Aorta (tissue), 5 donors: Measurements from ENCODE around the gene SPTBN4. TPM values are rescaled to one million over a fixed set of nuclear protein-coding genes. Genes with fewer than 3 reads are reported as not detected.

Source experiments
- ATAC-seq: fragments of 200-7000 bp; cut with Tn5 transposase; one replicate; pipeline ENCODE4 v1.9.1; 2022; ENCODE audit warnings: moderate library complexity; ENCODE audit not compliant: low FRiP score
- DNase-seq, 2 donors: peaks; one replicate each; pipeline ENCODE4 v3.0.0-alpha.2; 2020
- H3K27ac ChIP-seq, 2 donors: one replicate each; pipeline ENCODE4 v1.5.1; 2013; ENCODE audit warnings: low read length in 2 of 2, mild to moderate bottlenecking in 2 of 2, moderate library complexity in 2 of 2, control low read depth in 1 of 2, inconsistent platforms in 1 of 2, low read depth in 1 of 2
- H3K27me3 ChIP-seq, 2 donors: one replicate each; pipeline ENCODE4 v1.6.1; 2013; ENCODE audit warnings: control low read depth in 1 of 2, low read length in 1 of 2, mild to moderate bottlenecking in 1 of 2, moderate library complexity in 1 of 2; ENCODE audit not compliant: insufficient read depth in 2 of 2, control insufficient read depth in 1 of 2
- H3K36me3 ChIP-seq, 2 donors: one replicate each; pipeline ENCODE4 v1.6.1; 2013; ENCODE audit warnings: control low read depth in 1 of 2, low read length in 1 of 2, mild to moderate bottlenecking in 1 of 2; ENCODE audit not compliant: insufficient read depth in 2 of 2, control insufficient read depth in 1 of 2
- H3K4me1 ChIP-seq, 2 donors: one replicate each; pipeline ENCODE4 v1.6.1; 2013; ENCODE audit warnings: low read length in 2 of 2, control low read depth in 1 of 2, mild to moderate bottlenecking in 1 of 2, moderate library complexity in 1 of 2; ENCODE audit not compliant: insufficient read depth in 2 of 2, control insufficient read depth in 1 of 2
- H3K4me3 ChIP-seq, 2 donors: one replicate each; pipeline ENCODE4 v1.5.1; 2013; ENCODE audit warnings: low read length in 2 of 2, control low read depth in 1 of 2, mild to moderate bottlenecking in 1 of 2
- H3K9me3 ChIP-seq: one replicate; pipeline ENCODE4 v1.6.1; 2013; ENCODE audit warnings: mild to moderate bottlenecking, low read length; ENCODE audit not compliant: control insufficient read depth
- whole genome bisulfite sequencing, 2 donors: extraction: QIAGEN DNeasy Blood & Tissue Kit; methylation state at CpG; one replicate each; pipeline ENCODE4 v1.1.7; 2013; 5-methylcytosine and 5-hydroxymethylcytosine counted together
- intact Hi-C, 2 donors: fragments of 100-400 bp; cut with DNase I; formaldehyde crosslinking; loops; one replicate each; pipeline versions ENCODE4 v1.14.2 to v1.15.0; 2022
- polyA plus RNA-seq, 2 donors: library from polyadenylated mRNA; stranded (reverse); fragments of 200-250 nt; gene quantifications; one replicate each; pipeline ENCODE4 v1.2.3, GENCODE V29; 2013
- total RNA-seq, 2 donors: library from RNA; stranded (reverse); fragmentation: NEBNext Ultra II Directional; extraction: Animal tissue kit (Norgen Biotek cat#: 25700); gene quantifications; one replicate each; pipeline ENCODE4 v1.2.1, GENCODE V29; 2021
- donor health status: healthy with polysubstance abuse.
- donor health status: Bipolar disorder and iron deficiency.
- donor health status: DM: no; HTN: no; CAD: no.
- donor health status: DM: no; HTN: no; CAD: no.
- donor health status: DM: yes; HTN: yes; CAD: no.

Gene SPTBN4
- total and polyA plus RNA-seq, 4 donors: 0.25 to 4.1 (median 2.5) TPM

- no peaks in the 10 kb centered on the region for H3K9me3 ChIP-seq
- H3K4me3 ChIP-seq: no peak overlapping the region
- H3K36me3 ChIP-seq: no peaks in the 10 kb centered on the region
- no peak overlapping the region for H3K27ac ChIP-seq
- H3K27me3 ChIP-seq: no peaks in the 10 kb centered on the region
- 0 to 1% methylated on average over 36 to 46 of the region's 46 CpGs for WGBS, 2 donors
- DNase-seq: peak; percentile 91 to 97
- ATAC-seq: peak; percentile 84
- H3K4me1 ChIP-seq: no peaks in the 10 kb centered on the region
- intact Hi-C loops: loop anchor here (2.0 to 10.0 kb wide), 5 partner anchors 56 to 291 kb away; partner anchors contain the start of genes BLVRB (in 1 of the 2) and SPTBN4 (in 1 of the 2)
Measured at GRCh38 chr19:40598121-40598917, 131.5 kb downstream of the SPTBN4 start.

DNA sequence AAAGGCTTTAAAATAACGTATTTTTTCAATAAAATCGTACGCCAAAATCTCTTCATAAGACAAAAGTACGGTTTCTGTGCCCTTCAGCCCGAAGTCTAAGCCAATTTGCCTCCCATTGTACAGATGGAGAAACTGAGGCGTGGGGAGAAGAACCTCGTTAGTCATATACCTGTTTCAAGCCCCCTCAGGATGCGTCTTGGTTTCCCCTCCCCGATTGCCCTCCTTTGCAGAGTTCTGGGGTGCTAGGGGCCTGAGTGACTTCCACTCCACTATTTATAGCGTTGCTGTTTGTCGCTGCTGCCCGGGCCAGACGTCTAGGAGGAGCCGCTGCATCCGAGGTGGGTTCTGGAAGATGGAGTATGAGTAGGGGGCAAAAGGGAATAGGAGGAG, 132.1 kb downstream of the SPTBN4 start:
- ATAC-seq (no peak), DNase-seq (no peak)
- intact Hi-C loops: loop anchor here (2.0 to 10.0 kb wide), 5 partner anchors 57 to 292 kb away; partner anchors contain the start of genes BLVRB (in 1 of the 2) and SPTBN4 (in 1 of the 2)
- H3K9me3 ChIP-seq: no peaks in the 10 kb centered on the region
- no peaks in the 10 kb centered on the region for H3K27me3 ChIP-seq
- no peaks in the 10 kb centered on the region for H3K36me3 ChIP-seq
- H3K27ac ChIP-seq: peak overlapping the region in 1 of 2 donors; percentile 48
- 7 to 9% methylated on average over 15 of the region's 15 CpGs for WGBS, 2 donors
- H3K4me1 ChIP-seq: no peaks in the 10 kb centered on the region
- H3K4me3 ChIP-seq: no peak overlapping the region

GRCh38 chr19:40599331-40599901, 132.6 kb downstream of the SPTBN4 start:
- Histone ChIP-seq H3K27me3 (no peaks in the 10 kb centered on the region), H3K4me1 (no peaks in the 10 kb centered on the region), H3K36me3 (no peaks in the 10 kb centered on the region), H3K9me3 (no peaks in the 10 kb centered on the region), H3K27ac (peak overlapping the region; percentile 48 to 61), H3K4me3 (no peak overlapping the region)
- 2 to 8% methylated on average over 9 of the region's 9 CpGs for WGBS, 2 donors
- intact Hi-C loops: loop anchor here (2.0 to 10.0 kb wide), 5 partner anchors 57 to 292 kb away; partner anchors contain the start of genes BLVRB (in 1 of the 2) and SPTBN4 (in 1 of the 2)
- DNase-seq (peak in 1 of 2 donors; percentile 50), ATAC-seq (no peak)

DNA sequence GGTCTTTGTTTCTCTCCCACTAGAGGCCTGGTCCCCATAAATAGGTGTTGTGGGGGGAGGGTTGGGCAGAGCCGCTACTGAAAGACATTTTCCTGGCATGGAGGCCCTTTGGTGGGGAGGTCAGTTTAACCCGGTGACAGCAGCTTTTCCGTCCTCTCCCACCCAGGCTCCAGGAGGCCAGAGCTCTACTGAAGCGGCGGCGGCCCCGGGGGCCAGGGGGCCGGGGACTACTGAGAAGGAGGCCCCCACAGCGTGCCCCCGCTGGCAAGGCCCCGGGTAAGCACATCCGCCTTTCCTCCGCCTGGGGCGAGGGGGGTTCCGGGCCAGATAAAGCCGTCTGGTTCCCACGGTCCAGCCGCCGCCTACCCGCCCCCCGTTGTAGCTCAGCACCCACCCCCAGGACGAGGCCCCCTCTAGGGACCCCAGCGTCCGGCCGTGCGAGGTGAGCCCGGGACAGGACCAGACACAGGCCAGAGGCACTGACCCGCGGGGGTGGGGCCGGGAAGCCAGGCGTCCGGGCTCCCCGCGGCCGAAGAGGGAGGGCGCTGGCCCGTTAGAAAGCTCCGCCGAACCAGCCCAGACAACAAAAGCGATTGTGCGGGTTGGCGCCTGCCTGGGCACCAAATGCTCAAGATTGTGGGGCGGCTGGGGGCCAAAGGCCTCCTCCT, 133.2 kb downstream of the SPTBN4 start:
- Histone ChIP-seq H3K9me3 (no peaks in the 10 kb centered on the region), H3K27me3 (no peaks in the 10 kb centered on the region), H3K27ac (peak overlapping the region; percentile 48 to 61), H3K36me3 (no peaks in the 10 kb centered on the region), H3K4me1 (no peaks in the 10 kb centered on the region), H3K4me3 (no peak overlapping the region)
- DNase-seq: peak in 1 of 2 donors; percentile 57
- no peak for ATAC-seq
- 1% methylated on average over 27 to 43 of the region's 43 CpGs for WGBS, 2 donors
- intact Hi-C loops: loop anchor here (2.0 to 10.0 kb wide), 8 partner anchors 37 to 293 kb away; partner anchors contain the start of genes BLVRB (in 2 of the 2), SPTBN4 (in 2 of the 2), C19orf47 (in 1 of the 2) and PLD3 (in 1 of the 2)

- DNase-seq (no peak), ATAC-seq (no peak)
- intact Hi-C loops: loop anchor here (5.0 to 10.0 kb wide), 4 partner anchors 37 to 253 kb away; partner anchors contain the start of genes BLVRB (in 1 of the 2), C19orf47 (in 1 of the 2), PLD3 (in 1 of the 2) and SPTBN4 (in 1 of the 2)
- WGBS, 2 donors: 13 to 15% methylated on average over 13 of the region's 13 CpGs
- no peaks in the 10 kb centered on the region for H3K27me3 ChIP-seq
- H3K4me1 ChIP-seq: no peaks in the 10 kb centered on the region
- H3K27ac ChIP-seq: peak overlapping the region; percentile 31 to 48
- H3K4me3 ChIP-seq: peak overlapping the region in 1 of 2 donors; percentile 74
- H3K9me3 ChIP-seq: no peaks in the 10 kb centered on the region
- no peaks in the 10 kb centered on the region for H3K36me3 ChIP-seq
Measured at GRCh38 chr19:40600570-40601133, 133.9 kb downstream of the SPTBN4 start.

- no peaks in the 10 kb centered on the region for H3K27me3 ChIP-seq
- H3K27ac ChIP-seq: peak within 1 kb of the TSS; percentile 31 to 84
- no peaks in the 10 kb centered on the region for H3K4me1 ChIP-seq
- H3K9me3 ChIP-seq: no peaks in the 10 kb centered on the region
- DNase-seq (peak; percentile 78 to 93), ATAC-seq (no peak)
- H3K4me3 ChIP-seq: peak within 1 kb of the TSS; percentile 74
- WGBS, 2 donors: 0 to 1% methylated on average over 52 to 82 of the region's 82 CpGs
- no peaks in the 10 kb centered on the region for H3K36me3 ChIP-seq
- intact Hi-C loops: loop anchor here (5.0 to 10.0 kb wide), 4 partner anchors 36 to 254 kb away; partner anchors contain the start of genes BLVRB (in 1 of the 2), C19orf47 (in 1 of the 2), PLD3 (in 1 of the 2) and SPTBN4 (in 1 of the 2)
Measured at GRCh38 chr19:40601134-40601974, 134.6 kb downstream of the SPTBN4 start, which contains the start of gene LTBP4. TSS of gene LTBP4 (plus strand) at chr19:40601369. CDS start at chr19:40601388, 19 bp downstream.

GRCh38 chr19:40603071-40603388, 136.2 kb downstream of the SPTBN4 start:
- peak overlapping the region in 1 of 2 donors; percentile 11 for H3K4me3 ChIP-seq
- H3K27me3 ChIP-seq: no peaks in the 10 kb centered on the region
- no peak for ATAC-seq
- no peaks in the 10 kb centered on the region for H3K4me1 ChIP-seq
- H3K36me3 ChIP-seq: no peaks in the 10 kb centered on the region
- WGBS, 2 donors: 7 to 10% methylated on average over 2 of the region's 2 CpGs
- H3K9me3 ChIP-seq: no peaks in the 10 kb centered on the region
- intact Hi-C loops: loop anchor here (5.0 to 10.0 kb wide), 4 partner anchors 34 to 256 kb away; partner anchors contain the start of genes BLVRB (in 1 of the 2), C19orf47 (in 1 of the 2), PLD3 (in 1 of the 2) and SPTBN4 (in 1 of the 2)
- H3K27ac ChIP-seq: peak overlapping the region; percentile 5 to 69
- DNase-seq: no peak
